ENCODE measurements around the gene ITGB3BP.
"Not testable (repeated sequence)": the region's sequence is repeated elsewhere in the genome, so short reads cannot be mapped to it uniquely, and the experiment has no call there.

The ITGB3BP gene

DNA sequence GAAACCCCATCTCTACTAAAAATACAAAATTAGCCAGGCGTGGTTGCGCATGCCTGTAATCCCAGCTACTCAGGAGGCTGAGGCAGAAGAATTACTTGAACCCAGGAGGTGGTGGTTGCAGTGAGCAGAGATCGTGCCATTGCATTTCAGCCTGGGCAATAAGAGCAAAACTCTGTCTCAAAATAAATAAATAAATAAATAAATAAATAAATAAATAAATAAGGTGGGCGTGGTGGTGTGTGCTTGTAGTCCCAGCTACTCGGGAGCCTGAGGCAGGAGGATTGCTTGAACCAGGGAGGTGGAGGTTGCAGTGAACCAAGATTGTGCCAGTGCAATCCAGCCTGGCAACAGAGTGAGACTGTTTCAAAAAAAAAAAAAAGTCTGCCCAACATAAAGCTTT lies 54.3 kb downstream of the ITGB3BP start:
- DNase-seq, H3K4me1 Mint-ChIP-seq: not testable (repeated sequence)

GRCh38 chr1:63466759-63467158 lies 56.3 kb downstream of the ITGB3BP start:
- no peaks in the 10 kb centered on the region for H3K4me1 Mint-ChIP-seq
- H3K4me3 Mint-ChIP-seq, result no peak overlapping the region
- H3K36me3 Mint-ChIP-seq (ENCODE audit: low read depth), result peaks cover 37% of the 10 kb centered on the region
- DNase-seq (no peak), ATAC-seq (no peak)
- no peaks in the 10 kb centered on the region for H3K27me3 Mint-ChIP-seq
- peaks cover 18% of the 10 kb centered on the region for H3K9me3 Mint-ChIP-seq
- H3K27ac Mint-ChIP-seq, result no peak overlapping the region

More for the DNA sequence above, 54.3 kb downstream of the ITGB3BP start:
- peaks cover 26% of the 10 kb centered on the region for H3K36me3 Mint-ChIP-seq (ENCODE audit: low read depth)
- H3K9me3 Mint-ChIP-seq, H3K27me3 Mint-ChIP-seq, H3K27ac Mint-ChIP-seq, H3K4me3 Mint-ChIP-seq, ATAC-seq: not testable (repeated sequence)

GRCh38 chr1:63466181-63466580 lies 56.8 kb downstream of the ITGB3BP start:
- Mint-ChIP-seq H3K9me3 (peaks cover 19% of the 10 kb centered on the region), H3K36me3 (ENCODE audit: low read depth) (peaks cover 38% of the 10 kb centered on the region), H3K4me3 (no peak overlapping the region), H3K4me1 (no peaks in the 10 kb centered on the region), H3K27ac (no peak overlapping the region), H3K27me3 (no peaks in the 10 kb centered on the region)
- ATAC-seq (no peak), DNase-seq (no peak)

GRCh38 chr1:63463248-63463647 lies 59.8 kb downstream of the ITGB3BP start:
- no peak overlapping the region for H3K27ac Mint-ChIP-seq
- H3K27me3 Mint-ChIP-seq, result no peaks in the 10 kb centered on the region
- H3K4me1 Mint-ChIP-seq, result no peaks in the 10 kb centered on the region
- peaks cover 14% of the 10 kb centered on the region for H3K9me3 Mint-ChIP-seq
- DNase-seq (no peak), ATAC-seq (no peak)
- no peak overlapping the region for H3K4me3 Mint-ChIP-seq
- H3K36me3 Mint-ChIP-seq (ENCODE audit: low read depth), result peaks cover 33% of the 10 kb centered on the region

DNA sequence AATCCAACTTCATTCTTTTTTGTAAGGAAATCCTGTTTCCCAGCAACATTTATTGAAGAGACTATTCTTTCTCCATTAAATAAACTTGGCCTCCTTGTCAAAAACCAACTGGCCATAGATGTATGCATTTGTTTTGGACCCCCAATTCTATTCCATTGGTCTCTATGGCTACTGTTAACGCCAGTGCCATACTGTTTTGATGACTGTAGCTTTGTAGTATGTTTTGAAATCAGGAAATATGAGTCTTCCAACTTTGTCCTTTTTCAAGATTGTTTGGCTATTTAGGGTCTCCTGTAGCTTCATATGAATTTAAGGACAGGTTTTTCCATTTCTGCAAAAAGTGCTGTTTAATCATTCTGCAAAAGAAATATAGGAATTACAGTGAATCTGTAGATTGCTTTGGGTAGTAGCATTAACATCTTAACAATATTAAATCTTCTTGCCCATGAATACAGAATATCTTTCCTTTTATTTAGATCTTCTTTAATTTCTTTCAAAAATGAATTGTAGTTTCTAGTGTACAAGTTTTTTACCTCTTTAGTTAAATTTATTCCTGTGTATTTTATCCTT lies 61.3 kb downstream of the ITGB3BP start:
- no peaks in the 10 kb centered on the region for H3K27me3 Mint-ChIP-seq
- H3K27ac Mint-ChIP-seq, result no peak overlapping the region
- no peaks in the 10 kb centered on the region for H3K4me1 Mint-ChIP-seq
- H3K36me3 Mint-ChIP-seq (ENCODE audit: low read depth), result peaks cover 42% of the 10 kb centered on the region
- DNase-seq (no peak), ATAC-seq (no peak)
- H3K9me3 Mint-ChIP-seq, result peaks cover 14% of the 10 kb centered on the region
- H3K4me3 Mint-ChIP-seq, result no peak overlapping the region

- Mint-ChIP-seq H3K4me1 (no peaks in the 10 kb centered on the region), H3K4me3 (no peak overlapping the region), H3K27me3 (no peaks in the 10 kb centered on the region), H3K36me3 (ENCODE audit: low read depth) (peaks cover 36% of the 10 kb centered on the region), H3K9me3 (peaks cover 14% of the 10 kb centered on the region), H3K27ac (no peak overlapping the region)
- no peak for ATAC-seq
- DNase-seq, result no peak
Observed at GRCh38 chr1:63458750-63459149, 64.3 kb downstream of the ITGB3BP start.

- Mint-ChIP-seq H3K4me1 (no peaks in the 10 kb centered on the region), H3K36me3 (ENCODE audit: low read depth) (peaks cover 16% of the 10 kb centered on the region), H3K4me3 (no peak overlapping the region), H3K9me3 (no peaks in the 10 kb centered on the region), H3K27me3 (no peaks in the 10 kb centered on the region), H3K27ac (no peak overlapping the region)
- ATAC-seq (no peak), DNase-seq (no peak)
Observed at GRCh38 chr1:63454269-63454668, 68.8 kb downstream of the ITGB3BP start.

GRCh38 chr1:63453232-63453631 lies 69.8 kb downstream of the ITGB3BP start:
- Mint-ChIP-seq H3K36me3 (ENCODE audit: low read depth) (peaks cover 12% of the 10 kb centered on the region), H3K9me3 (no peaks in the 10 kb centered on the region), H3K4me3 (no peak overlapping the region), H3K27me3 (no peaks in the 10 kb centered on the region), H3K27ac (no peak overlapping the region), H3K4me1 (no peaks in the 10 kb centered on the region)
- no peak for ATAC-seq
- DNase-seq, result no peak

GRCh38 chr1:63450416-63450815 lies 72.6 kb downstream of the ITGB3BP start:
- peaks cover 4% of the 10 kb centered on the region for H3K36me3 Mint-ChIP-seq (ENCODE audit: low read depth)
- no peaks in the 10 kb centered on the region for H3K27me3 Mint-ChIP-seq
- DNase-seq (no peak), ATAC-seq (no peak)
- no peak overlapping the region for H3K27ac Mint-ChIP-seq
- no peak overlapping the region for H3K4me3 Mint-ChIP-seq
- no peaks in the 10 kb centered on the region for H3K4me1 Mint-ChIP-seq
- H3K9me3 Mint-ChIP-seq, result no peaks in the 10 kb centered on the region

GRCh38 chr1:63448731-63449246 lies 74.2 kb downstream of the ITGB3BP start:
- Mint-ChIP-seq H3K4me3 (no peak overlapping the region), H3K27me3 (no peaks in the 10 kb centered on the region), H3K9me3 (no peaks in the 10 kb centered on the region), H3K4me1 (no peaks in the 10 kb centered on the region), H3K27ac (no peak overlapping the region), H3K36me3 (ENCODE audit: low read depth) (peaks cover 4% of the 10 kb centered on the region)
- ATAC-seq (no peak), DNase-seq (no peak)

- ATAC-seq (no peak), DNase-seq (no peak)
- H3K4me3 Mint-ChIP-seq, result no peak overlapping the region
- no peaks in the 10 kb centered on the region for H3K4me1 Mint-ChIP-seq
- H3K36me3 Mint-ChIP-seq (ENCODE audit: low read depth), result peaks cover 4% of the 10 kb centered on the region
- no peaks in the 10 kb centered on the region for H3K27me3 Mint-ChIP-seq
- H3K9me3 Mint-ChIP-seq, result no peaks in the 10 kb centered on the region
- H3K27ac Mint-ChIP-seq, result no peak overlapping the region
Observed at GRCh38 chr1:63442141-63442475, 80.9 kb downstream of the ITGB3BP start.

DNA sequence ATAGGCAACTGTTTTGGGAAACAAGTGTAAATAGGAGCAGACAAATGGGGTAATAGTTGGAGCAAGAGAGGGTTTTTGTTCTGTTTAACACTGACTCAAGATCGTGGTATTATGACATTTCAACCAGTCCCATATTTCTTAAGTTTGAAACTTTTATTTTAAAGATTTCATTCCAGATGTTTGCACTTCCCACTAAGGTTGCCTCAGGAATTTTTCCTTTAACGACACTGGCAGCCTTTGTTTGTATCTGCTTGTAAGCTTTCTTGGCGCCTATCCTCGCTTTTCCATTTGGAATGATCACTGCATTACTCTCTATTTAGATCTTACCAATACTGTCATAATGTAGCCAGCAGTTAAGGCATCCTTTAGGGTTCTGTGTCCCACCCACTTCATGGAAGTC lies 87.9 kb downstream of the ITGB3BP start:
- no peaks in the 10 kb centered on the region for H3K27me3 Mint-ChIP-seq
- peaks cover 13% of the 10 kb centered on the region for H3K36me3 Mint-ChIP-seq (ENCODE audit: low read depth)
- H3K4me1 Mint-ChIP-seq, result peaks cover 2% of the 10 kb centered on the region
- no peak overlapping the region for H3K27ac Mint-ChIP-seq
- H3K9me3 Mint-ChIP-seq, result no peaks in the 10 kb centered on the region
- no peak overlapping the region for H3K4me3 Mint-ChIP-seq
- ATAC-seq (no peak), DNase-seq (no peak)

DNA sequence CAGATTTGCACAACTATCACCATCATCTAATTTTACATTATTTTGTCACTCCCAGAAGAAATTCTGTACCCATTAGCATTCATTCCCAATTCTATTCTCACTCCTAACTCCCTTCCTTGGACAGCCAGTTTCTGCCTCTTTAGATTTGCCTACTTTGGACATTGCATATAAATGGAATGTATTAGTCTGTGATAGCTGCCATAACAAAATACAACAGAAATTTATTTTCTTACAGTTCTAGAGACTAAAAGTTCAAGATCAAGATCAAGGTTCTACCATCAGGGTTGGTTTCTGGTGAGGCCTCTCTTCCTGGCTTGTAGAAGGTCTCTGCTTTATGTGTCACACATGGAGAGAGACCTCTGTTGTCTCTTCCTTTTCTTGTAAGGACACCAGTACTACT lies 93.7 kb downstream of the ITGB3BP start:
- no peak for ATAC-seq
- DNase-seq, result no peak
- Mint-ChIP-seq H3K4me1 (no peaks in the 10 kb centered on the region), H3K27ac (no peak overlapping the region), H3K36me3 (ENCODE audit: low read depth) (peaks cover 36% of the 10 kb centered on the region), H3K27me3 (no peaks in the 10 kb centered on the region), H3K4me3 (no peak overlapping the region), H3K9me3 (peaks cover 11% of the 10 kb centered on the region)

DNA sequence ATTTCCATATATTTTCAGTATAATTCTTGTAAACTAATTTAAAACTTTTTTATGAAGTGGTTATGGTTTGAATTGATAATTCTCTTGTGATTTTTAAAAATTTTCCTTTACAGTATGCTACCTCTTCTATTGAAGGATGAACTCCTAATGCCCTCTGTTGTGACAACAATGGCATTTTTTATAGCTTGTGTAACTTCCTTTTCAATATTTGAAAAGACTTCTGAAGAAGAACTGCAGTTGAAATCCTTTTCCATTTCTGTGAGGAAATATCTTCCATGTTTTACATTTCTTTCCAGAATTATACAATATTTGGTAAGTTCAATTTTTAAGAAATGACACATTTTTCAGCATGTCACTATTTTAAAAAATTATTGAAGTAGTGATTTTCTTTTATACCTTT lies 94.2 kb downstream of the ITGB3BP start:
- Mint-ChIP-seq H3K27me3 (no peaks in the 10 kb centered on the region), H3K9me3 (peaks cover 11% of the 10 kb centered on the region), H3K4me3 (no peak overlapping the region), H3K27ac (no peak overlapping the region), H3K36me3 (ENCODE audit: low read depth) (peaks cover 36% of the 10 kb centered on the region), H3K4me1 (no peaks in the 10 kb centered on the region)
- ATAC-seq (no peak), DNase-seq (no peak)

DNA sequence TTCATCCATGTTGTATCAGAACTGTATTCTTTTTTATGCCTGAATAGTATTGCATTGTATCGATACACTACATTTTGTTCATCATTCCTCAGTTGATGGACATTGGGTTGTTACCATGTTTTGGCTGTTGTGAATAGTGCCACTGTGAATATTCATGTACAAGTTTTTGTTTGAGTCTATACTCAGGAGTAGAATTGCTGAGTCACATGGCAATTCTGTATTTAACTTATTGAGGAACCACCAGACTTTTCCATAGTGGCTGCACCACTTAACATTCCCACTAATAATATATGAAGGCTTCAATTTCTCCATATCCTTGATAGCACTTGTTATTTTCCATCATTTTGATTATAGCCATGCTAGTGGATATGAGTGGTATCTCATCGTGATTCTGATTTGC lies 99.4 kb downstream of the ITGB3BP start:
- H3K4me1 Mint-ChIP-seq, result no peaks in the 10 kb centered on the region
- no peak for DNase-seq
- no peak overlapping the region for H3K4me3 Mint-ChIP-seq
- H3K9me3 Mint-ChIP-seq, result peaks cover 4% of the 10 kb centered on the region
- no peaks in the 10 kb centered on the region for H3K27me3 Mint-ChIP-seq
- peaks cover 35% of the 10 kb centered on the region for H3K36me3 Mint-ChIP-seq (ENCODE audit: low read depth)
- no peak for ATAC-seq
- no peak overlapping the region for H3K27ac Mint-ChIP-seq

- H3K27ac Mint-ChIP-seq, result not testable (repeated sequence)
Observed at GRCh38 chr1:63420746-63421145, 102.3 kb downstream of the ITGB3BP start.

More at GRCh38 chr1:63420746-63421145, 102.3 kb downstream of the ITGB3BP start:
- not testable (repeated sequence) for H3K9me3 Mint-ChIP-seq, H3K4me3 Mint-ChIP-seq, H3K27me3 Mint-ChIP-seq, H3K4me1 Mint-ChIP-seq, DNase-seq, ATAC-seq
- H3K36me3 Mint-ChIP-seq (ENCODE audit: low read depth), result peaks cover 43% of the 10 kb centered on the region

Data from activated naive CD8-positive, alpha-beta T cell treated with anti-CD3 and anti-CD28 coated beads, Interleukin-2, amount 50 U/mL, for 24 hours (primary cell).